ENCODE data around the gene EAF1.
"Not testable (repeated sequence)": the region's sequence is repeated elsewhere in the genome, so short reads cannot be mapped to it uniquely, and the experiment has no call there.

- TF ChIP-seq, protein P1, sequence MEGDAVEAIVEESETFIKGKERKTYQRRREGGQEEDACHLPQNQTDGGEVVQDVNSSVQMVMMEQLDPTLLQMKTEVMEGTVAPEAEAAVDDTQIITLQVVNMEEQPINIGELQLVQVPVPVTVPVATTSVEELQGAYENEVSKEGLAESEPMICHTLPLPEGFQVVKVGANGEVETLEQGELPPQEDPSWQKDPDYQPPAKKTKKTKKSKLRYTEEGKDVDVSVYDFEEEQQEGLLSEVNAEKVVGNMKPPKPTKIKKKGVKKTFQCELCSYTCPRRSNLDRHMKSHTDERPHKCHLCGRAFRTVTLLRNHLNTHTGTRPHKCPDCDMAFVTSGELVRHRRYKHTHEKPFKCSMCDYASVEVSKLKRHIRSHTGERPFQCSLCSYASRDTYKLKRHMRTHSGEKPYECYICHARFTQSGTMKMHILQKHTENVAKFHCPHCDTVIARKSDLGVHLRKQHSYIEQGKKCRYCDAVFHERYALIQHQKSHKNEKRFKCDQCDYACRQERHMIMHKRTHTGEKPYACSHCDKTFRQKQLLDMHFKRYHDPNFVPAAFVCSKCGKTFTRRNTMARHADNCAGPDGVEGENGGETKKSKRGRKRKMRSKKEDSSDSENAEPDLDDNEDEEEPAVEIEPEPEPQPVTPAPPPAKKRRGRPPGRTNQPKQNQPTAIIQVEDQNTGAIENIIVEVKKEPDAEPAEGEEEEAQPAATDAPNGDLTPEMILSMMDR (IDR thresholded peaks at IDR 0.05) = not testable (repeated sequence)
- not testable (repeated sequence) for TF ChIP-seq POLR2A (IDR thresholded peaks at IDR 0.05)
These were observed 34.1 kb upstream of the EAF1 start for GRCh38 chr3:15393252-15393651.

Data from lower leg skin (tissue), 3 donors.